ENCODE results near the gene FARS2. TPM values are rescaled to one million over a fixed set of nuclear protein-coding genes. Genes with fewer than 3 reads are reported as not detected.

Gene FARS2
- total and polyA plus RNA-seq, 9 of the 15 experiments (the other 6 are each of a cell fraction or from before 2014, with no cell fraction given), result 16.5 to 62.2 (median 27.0) TPM

DNA sequence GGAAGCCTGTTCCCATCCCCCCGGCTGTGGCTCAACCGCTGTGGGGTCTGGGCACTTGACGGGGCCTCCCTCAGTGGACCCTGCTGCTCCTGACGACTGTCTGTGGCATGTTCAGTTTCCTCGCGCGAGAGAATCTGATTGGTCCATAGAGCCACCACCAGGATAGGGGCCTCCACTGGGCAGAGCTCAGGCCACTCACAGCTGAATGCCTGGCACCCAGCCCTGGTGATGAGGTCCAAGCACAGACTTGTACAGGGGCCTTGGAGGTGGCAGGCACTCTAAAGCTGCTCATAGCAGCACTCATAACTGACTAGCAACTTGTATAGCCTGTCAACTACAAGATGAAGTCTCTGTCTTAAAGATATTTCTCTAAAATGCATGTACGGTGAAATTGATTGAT is 377.4 kb downstream of the FARS2 start (continued):
- TF ChIP-seq, protein P1, sequence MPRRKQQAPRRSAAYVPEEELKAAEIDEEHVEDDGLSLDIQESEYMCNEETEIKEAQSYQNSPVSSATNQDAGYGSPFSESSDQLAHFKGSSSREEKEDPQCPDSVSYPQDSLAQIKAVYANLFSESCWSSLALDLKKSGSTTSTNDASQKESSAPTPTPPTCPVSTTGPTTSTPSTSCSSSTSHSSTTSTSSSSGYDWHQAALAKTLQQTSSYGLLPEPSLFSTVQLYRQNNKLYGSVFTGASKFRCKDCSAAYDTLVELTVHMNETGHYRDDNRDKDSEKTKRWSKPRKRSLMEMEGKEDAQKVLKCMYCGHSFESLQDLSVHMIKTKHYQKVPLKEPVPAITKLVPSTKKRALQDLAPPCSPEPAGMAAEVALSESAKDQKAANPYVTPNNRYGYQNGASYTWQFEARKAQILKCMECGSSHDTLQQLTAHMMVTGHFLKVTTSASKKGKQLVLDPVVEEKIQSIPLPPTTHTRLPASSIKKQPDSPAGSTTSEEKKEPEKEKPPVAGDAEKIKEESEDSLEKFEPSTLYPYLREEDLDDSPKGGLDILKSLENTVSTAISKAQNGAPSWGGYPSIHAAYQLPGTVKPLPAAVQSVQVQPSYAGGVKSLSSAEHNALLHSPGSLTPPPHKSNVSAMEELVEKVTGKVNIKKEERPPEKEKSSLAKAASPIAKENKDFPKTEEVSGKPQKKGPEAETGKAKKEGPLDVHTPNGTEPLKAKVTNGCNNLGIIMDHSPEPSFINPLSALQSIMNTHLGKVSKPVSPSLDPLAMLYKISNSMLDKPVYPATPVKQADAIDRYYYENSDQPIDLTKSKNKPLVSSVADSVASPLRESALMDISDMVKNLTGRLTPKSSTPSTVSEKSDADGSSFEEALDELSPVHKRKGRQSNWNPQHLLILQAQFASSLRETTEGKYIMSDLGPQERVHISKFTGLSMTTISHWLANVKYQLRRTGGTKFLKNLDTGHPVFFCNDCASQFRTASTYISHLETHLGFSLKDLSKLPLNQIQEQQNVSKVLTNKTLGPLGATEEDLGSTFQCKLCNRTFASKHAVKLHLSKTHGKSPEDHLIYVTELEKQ (CRISPR knock-in tag; IDR thresholded peaks at IDR 0.05), result no peak

DNA sequence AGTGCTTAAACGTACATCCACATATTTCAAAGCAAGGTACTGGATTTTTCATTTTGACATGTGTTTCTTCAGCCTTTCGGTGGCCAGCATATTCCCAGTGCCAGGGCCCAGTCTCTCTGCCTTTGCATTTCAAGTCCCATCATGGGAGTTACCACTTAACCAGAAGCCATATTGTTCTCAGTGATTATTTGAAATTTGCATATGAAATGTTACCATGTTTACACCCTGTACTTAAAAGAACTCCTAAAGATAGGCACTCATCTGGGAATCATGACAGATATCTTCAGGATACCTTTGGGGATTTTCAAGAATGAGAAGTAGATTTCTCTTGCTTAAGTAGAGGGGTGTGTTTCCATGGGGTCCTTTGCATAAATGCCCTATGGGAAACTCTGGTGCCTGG is 377.9 kb downstream of the FARS2 start:
- 45% methylated on average over 2 of the region's 2 CpGs for WGBS (ENCODE audit: insufficient coverage, low coverage, missing lambda C conversion rate)
- TF ChIP-seq CHD4 (IDR thresholded peaks at IDR 0.05; ENCODE audit: insufficient read depth, insufficient replicate concordance, low read depth, low read length, poor library complexity, severe bottlenecking), result no peak
- no peak for TF ChIP-seq HDAC6 (IDR thresholded peaks at IDR 0.05; ENCODE audit: low read depth, low read length)
- no peak for TF ChIP-seq PHF21A (IDR thresholded peaks at IDR 0.05; ENCODE audit: borderline replicate concordance, low read depth)
- no peak for TF ChIP-seq ERF (CRISPR knock-in tag; IDR thresholded peaks at IDR 0.05)
- TF ChIP-seq REST (IDR thresholded peaks at IDR 0.05; ENCODE audit: borderline replicate concordance), result no peak
- TF ChIP-seq REST (CRISPR knock-in tag; IDR thresholded peaks at IDR 0.05; ENCODE audit: low read depth), result no peak
- TF ChIP-seq ZNF766 (CRISPR knock-in tag; conservative IDR thresholded peaks at IDR 0.05), result no peak
- TF ChIP-seq GATAD2A (IDR thresholded peaks at IDR 0.05), result no peak

More for the DNA sequence above, 377.9 kb downstream of the FARS2 start:
- no peaks in the 10 kb centered on the region for H3K4me1 ChIP-seq (replicated peaks in 1 of 2; ENCODE audit: control insufficient read depth in 2 of 2, insufficient read depth in 2 of 2, low read length in 2 of 2)
- no peaks in the 10 kb centered on the region for H3K79me2 ChIP-seq (ENCODE audit: control insufficient read depth, insufficient read depth, low read length)
- no peak overlapping the region for H3K9ac ChIP-seq (ENCODE audit: insufficient read depth in 1 of 2, low read depth in 2 of 2, low read length in 2 of 2)
- H3K4me3 ChIP-seq, result no peak overlapping the region
- intact Hi-C loops (cut with micrococcal nuclease), result no loop called here
- DNase-seq (ENCODE audit: extremely low read depth in 1 of 4, low spot score in 3 of 4) (no peak), ATAC-seq (no peak), FAIRE-seq (no peak)
- BruUV-seq (replicated peaks), result no TSS peak
- in situ Hi-C loops (cut with MboI), result no loop called here
- H3K9me1 ChIP-seq (ENCODE audit: control insufficient read depth, insufficient read depth, low read length), result no peaks in the 10 kb centered on the region
- ChIA-PET CTCF (ENCODE audit: low intra/inter-chr PET ratio) (no interaction called here), POLR2A (no interaction called here)
- H3K9me3 ChIP-seq (replicated peaks; ENCODE audit: control insufficient read depth, insufficient read depth, low read depth, low read length), result peaks cover 6% of the 10 kb centered on the region
- H3K27me3 ChIP-seq (ENCODE audit: control insufficient read depth in 2 of 2, insufficient read depth in 2 of 2, low read length in 2 of 2), result no peaks in the 10 kb centered on the region
- no peaks in the 10 kb centered on the region for H4K20me1 ChIP-seq (replicated peaks; ENCODE audit: control insufficient read depth, insufficient read depth, low read length)
- no peaks in the 10 kb centered on the region for H3K36me3 ChIP-seq (ENCODE audit: control insufficient read depth, insufficient read depth, low read length)
- H3K4me2 ChIP-seq (ENCODE audit: insufficient read depth, low read length), result no peak overlapping the region
- H3K27ac ChIP-seq (ENCODE audit: extremely low read depth, low read depth, low read length), result no peak overlapping the region
- H2AFZ ChIP-seq (ENCODE audit: low read depth, low read length), result no peak overlapping the region
